ENCODE measurements around the gene DHX38.
A peak's percentile ranks its signal among the peaks of the same experiment; 100 is the strongest.
"Not testable (repeated sequence)": the region's sequence is repeated elsewhere in the genome, so short reads cannot be mapped to it uniquely, and the experiment has no call there.

The DHX38 gene

DNA sequence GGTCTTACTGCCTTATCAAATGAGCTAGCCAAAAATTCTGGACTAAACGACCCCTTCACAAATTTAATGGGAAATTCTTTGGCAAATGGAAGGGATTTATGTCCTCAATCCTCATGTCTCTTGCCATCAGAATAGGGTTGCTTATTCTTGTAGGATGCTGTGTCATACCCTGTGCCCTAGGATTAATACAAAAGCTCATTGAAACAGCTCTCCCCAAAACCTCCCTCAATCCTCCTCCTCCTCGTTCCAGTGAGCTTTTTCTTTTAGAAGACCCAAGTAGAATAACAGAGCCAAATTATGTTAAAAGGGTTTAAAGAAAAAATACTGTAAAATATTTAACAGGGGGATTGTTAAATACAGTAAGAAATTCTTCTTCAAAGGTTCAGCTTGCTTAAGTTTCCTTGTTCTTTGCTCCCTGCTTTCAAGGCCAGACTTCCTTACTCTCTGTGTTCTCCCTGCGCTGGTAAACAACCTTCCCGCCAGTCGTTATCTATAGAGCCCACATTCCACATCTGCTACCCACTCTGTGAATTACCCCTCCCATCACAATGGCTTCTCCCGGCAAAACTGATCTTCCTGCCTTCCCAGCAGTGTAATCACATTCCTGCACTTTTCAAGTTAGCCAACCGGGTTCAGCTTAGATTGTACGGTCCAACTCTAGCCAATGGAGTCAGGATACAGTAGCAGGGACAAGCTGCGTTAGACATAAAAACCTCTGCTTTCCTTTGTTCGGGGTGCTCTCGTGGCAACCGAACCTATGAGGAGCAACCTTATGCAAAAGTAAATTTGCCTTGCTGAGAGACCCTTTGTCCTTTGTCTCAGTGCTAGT lies 20.9 kb upstream of the DHX38 start:
- TF ChIP-seq, protein P1, sequence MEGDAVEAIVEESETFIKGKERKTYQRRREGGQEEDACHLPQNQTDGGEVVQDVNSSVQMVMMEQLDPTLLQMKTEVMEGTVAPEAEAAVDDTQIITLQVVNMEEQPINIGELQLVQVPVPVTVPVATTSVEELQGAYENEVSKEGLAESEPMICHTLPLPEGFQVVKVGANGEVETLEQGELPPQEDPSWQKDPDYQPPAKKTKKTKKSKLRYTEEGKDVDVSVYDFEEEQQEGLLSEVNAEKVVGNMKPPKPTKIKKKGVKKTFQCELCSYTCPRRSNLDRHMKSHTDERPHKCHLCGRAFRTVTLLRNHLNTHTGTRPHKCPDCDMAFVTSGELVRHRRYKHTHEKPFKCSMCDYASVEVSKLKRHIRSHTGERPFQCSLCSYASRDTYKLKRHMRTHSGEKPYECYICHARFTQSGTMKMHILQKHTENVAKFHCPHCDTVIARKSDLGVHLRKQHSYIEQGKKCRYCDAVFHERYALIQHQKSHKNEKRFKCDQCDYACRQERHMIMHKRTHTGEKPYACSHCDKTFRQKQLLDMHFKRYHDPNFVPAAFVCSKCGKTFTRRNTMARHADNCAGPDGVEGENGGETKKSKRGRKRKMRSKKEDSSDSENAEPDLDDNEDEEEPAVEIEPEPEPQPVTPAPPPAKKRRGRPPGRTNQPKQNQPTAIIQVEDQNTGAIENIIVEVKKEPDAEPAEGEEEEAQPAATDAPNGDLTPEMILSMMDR (IDR thresholded peaks at IDR 0.05; ENCODE audit: low read length, missing control alignments) = no peak
- no peak overlapping the region for H3K4me3 ChIP-seq (replicated peaks; ENCODE audit: low read depth, low read length)
- peak; percentile 62 for DNase-seq (ENCODE audit: low read depth)

DNA sequence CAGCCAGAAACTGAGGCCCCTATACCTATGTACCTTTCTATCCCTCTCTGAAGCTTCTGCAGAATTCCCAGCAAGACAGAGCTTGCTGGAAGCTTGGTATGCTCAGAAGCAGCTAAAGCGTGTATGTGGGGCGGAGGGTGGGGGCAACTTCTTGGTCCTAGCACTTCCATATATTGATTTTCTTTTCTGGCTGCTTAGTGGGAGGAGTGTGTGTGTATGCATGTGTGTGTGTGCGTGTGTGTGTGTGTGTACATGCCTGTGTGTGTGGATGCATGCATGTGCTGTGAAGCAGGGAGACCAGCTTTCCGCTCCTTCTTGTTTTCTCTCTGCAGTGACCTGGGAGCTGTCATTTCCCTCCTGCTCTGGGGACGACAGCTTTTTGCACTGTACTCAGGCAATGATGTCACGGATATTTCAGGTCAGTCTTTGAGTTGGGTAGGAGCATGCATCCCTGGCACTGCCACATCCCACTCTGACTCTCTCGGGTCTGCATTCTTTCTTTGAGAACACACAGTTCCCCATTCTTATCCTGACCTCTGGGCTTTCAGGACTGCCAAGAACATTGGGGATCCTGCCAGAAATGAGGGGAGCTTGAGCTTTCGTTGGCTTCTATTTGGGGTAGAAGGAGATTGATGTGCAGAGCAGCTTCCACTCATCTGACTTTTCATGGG lies 20.0 kb upstream of the DHX38 start:
- TF ChIP-seq, protein P1 (IDR thresholded peaks at IDR 0.05; ENCODE audit: low read length, missing control alignments) = no peak
- DNase-seq (ENCODE audit: low read depth) = peak; percentile 25
- H3K4me3 ChIP-seq (replicated peaks; ENCODE audit: low read depth, low read length) = no peak overlapping the region

DNA sequence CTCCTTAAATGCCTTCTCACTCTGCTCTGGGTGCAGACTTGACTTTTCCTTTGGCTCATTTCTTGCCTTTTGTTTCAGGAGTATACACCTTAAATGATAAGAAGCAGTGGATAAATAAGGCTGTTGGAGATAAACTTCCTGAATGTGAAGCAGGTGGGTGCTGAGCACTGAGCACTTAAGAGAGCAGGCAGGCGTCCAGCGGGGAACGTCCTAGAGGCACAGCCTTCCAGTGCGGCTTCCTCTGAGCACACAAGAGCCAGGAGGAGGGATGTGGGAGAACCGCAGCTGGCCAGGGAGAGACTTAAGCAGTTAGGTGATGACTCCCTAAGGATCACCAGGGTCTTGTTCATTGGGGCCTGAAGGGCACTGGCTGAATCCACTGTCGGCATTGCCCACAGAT lies 18.6 kb upstream of the DHX38 start:
- DNase-seq (ENCODE audit: low read depth); H3K4me3 ChIP-seq (replicated peaks; ENCODE audit: low read depth, low read length): not testable (repeated sequence)

DNA sequence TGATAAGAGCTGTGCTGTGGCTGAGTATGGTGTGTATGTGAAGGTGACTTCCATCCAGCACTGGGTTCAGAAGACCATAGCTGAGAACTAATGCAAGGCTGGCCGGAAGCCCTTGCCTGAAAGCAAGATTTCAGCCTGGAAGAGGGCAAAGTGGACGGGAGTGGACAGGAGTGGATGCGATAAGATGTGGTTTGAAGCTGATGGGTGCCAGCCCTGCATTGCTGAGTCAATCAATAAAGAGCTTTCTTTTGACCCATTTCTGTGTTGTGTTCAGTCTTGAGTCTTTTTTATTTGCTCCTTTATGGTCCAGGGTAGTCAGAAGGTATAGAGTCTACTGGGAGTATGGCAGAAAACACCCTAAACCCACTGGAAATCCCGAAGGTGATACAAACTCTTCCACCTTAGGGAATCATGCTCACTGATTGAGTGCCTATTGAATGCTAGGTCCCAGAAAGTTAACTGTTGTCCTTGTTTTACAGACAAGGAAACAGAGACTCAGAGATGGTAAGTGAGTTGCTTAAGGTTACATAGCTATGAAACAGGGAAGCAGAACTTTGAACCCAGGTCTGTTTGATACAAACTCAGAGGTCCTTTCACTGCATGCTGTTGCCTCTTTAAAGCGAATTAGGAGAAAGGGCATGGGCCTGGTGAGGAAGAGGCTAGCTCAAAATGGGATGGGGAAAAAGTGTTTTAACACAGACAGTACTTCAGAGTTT lies 16.5 kb upstream of the DHX38 start:
- DNase-seq (ENCODE audit: low read depth) = not testable (repeated sequence)

DNA sequence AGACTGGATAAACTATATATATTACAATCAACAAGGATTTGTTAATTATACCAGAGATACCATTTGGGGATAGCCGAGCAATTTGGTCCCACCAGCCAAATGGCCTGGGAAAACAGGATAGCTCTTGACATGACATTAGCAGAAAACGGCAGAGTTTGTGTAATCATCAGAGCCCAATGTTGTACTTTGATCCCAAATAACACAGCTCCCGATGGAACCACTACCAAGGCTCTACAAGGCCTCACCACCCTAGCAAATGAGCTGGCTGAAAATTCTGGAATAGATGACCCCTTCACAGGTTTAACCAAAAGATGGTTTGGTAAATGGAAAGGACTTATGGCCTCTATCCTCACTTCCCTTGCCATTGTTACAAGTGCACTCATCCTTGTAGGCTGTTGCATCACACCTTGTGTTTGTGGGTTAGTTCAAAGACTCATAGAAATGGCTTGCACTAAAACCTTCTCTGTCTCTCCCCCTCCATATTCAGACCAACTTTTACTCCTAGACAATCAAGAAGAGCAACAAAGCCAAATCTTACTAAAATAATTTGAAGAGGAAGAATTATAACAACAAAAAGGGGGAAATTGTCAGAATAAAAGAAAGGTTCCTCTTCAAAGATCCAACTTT lies 9.8 kb upstream of the DHX38 start:
- H3K4me3 ChIP-seq (replicated peaks; ENCODE audit: low read depth, low read length) = no peak overlapping the region
- no peak for DNase-seq (ENCODE audit: low read depth)
- TF ChIP-seq, protein P1 (IDR thresholded peaks at IDR 0.05; ENCODE audit: low read length, missing control alignments) = no peak

More for the DNA sequence above, 16.5 kb upstream of the DHX38 start:
- not testable (repeated sequence) for H3K4me3 ChIP-seq (replicated peaks; ENCODE audit: low read depth, low read length)

DNA sequence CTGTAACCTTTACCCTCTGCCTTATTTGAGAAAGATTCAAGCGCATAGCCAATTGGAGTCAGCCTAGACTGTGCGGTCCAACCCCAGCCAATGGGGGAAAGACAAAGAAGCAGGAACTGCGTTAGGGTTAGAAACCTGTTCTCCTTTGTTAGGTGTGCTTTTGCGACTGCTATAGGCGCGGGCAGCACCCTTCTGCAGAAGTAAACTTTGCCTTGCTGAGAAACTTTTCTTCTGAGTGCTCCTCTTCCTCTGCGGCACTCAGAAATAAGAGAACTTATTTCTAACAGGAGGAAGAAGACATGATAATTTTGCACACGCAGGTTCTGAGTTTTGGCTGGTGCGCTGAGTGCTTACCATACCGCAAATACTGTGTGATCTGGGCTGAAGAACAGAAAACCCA lies 9.2 kb upstream of the DHX38 start:
- no peak overlapping the region for H3K4me3 ChIP-seq (replicated peaks; ENCODE audit: low read depth, low read length)
- DNase-seq (ENCODE audit: low read depth) = no peak
- TF ChIP-seq, protein P1 (IDR thresholded peaks at IDR 0.05; ENCODE audit: low read length, missing control alignments) = no peak

DNA sequence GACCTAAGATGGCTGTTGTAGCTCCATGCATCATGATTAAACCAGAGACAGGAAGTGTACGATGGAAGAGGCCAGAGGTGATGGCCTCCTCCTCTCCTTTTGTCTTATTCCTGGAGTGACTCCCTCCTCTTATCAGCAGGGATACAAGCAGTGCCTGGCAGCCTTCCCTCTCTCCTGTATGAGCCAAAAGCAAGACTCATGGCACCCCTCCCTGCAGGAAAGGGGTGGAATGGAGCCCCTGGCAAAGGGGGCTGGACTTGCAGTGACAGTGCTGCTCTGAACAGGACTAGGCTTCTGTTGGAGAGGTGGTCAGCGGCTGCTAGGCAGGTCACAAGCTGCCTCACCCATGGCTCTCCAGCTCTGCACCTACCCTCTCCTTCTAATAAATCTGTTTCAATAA lies 8.6 kb upstream of the DHX38 start:
- H3K4me3 ChIP-seq (replicated peaks; ENCODE audit: low read depth, low read length) = no peak overlapping the region
- TF ChIP-seq, protein P1 (IDR thresholded peaks at IDR 0.05; ENCODE audit: low read length, missing control alignments) = no peak
- peak; percentile 11 for DNase-seq (ENCODE audit: low read depth)
